A549 (cell line): ENCODE measurements around the gene GOLGA1. TPM values are rescaled to one million over a fixed set of nuclear protein-coding genes. Genes with fewer than 3 reads are reported as not detected.
A peak's percentile ranks its signal among the peaks of the same experiment; 100 is the strongest.

Experiments
- ATAC-seq, 2 experiments: fragments of 200-7000 bp in 1 of 2; fragments of >200 bp in 1 of 2; cut with Nextera tagmentation in 1 of 2; cut with Tn5 transposase in 1 of 2; 3 replicates each; pipeline versions ENCODE4 v1.8.0 to v1.9.1; 2018 to 2020; ENCODE audit warnings: mild to moderate bottlenecking in 1 of 2, moderate library complexity in 1 of 2
- CTCF ChIA-PET: fragments of 300-600 bp; sonication (Branson Sonifier 250); formaldehyde crosslinking; extraction: SDS; loops from one replicate; lab custom pipeline; 2021; ENCODE audit warnings: antibody characterized with exemption, inconsistent platforms; lab: Yijun Ruan, JAX
- POLR2A ChIA-PET: fragments of 350-600 bp; formaldehyde crosslinking; extraction: SDS; loops from one replicate; lab custom pipeline; 2021; ENCODE audit warnings: antibody characterized with exemption, inconsistent platforms; lab: Yijun Ruan, JAX
- DNase-seq, 2 experiments: peaks; one replicate each; pipeline versions ENCODE4 v3.0.0 to v3.0.0-alpha.2; 2011 to 2016; ENCODE audit warnings: low read depth in 1 of 2, low spot score in 1 of 2
- FAIRE-seq: peaks from 2 replicates; lab custom pipeline; 2011; peaks lifted over from hg19 to GRCh38; lab: Jason Lieb, UNC
- H3K27ac ChIP-seq, 2 experiments: fragments of >200 bp; sonication (Bioruptor Twin); formaldehyde crosslinking; 3 replicates each; pipeline ENCODE4 v1.5.1; 2016 to 2017
- H3K4me1 ChIP-seq: fragments of >200 bp; sonication (Bioruptor Twin); formaldehyde crosslinking; 3 replicates; pipeline ENCODE4 v1.6.1; 2016
- H3K4me2 ChIP-seq: fragments of >200 bp; sonication (Bioruptor Twin); formaldehyde crosslinking; 3 replicates; pipeline ENCODE4 v1.6.1; 2016
- H3K4me3 ChIP-seq: fragments of >200 bp; sonication (Bioruptor Twin); formaldehyde crosslinking; 3 replicates; pipeline ENCODE4 v1.5.1; 2016
- H3K9me3 ChIP-seq: fragments of >200 bp; sonication (Bioruptor Twin); formaldehyde crosslinking; 3 replicates; pipeline ENCODE4 v1.6.1; 2016
- CBX2 ChIP-seq: fragments of 200-600 bp; sonication (generic); IDR thresholded peaks from 2 replicates; pipeline ENCODE4 v1.6.1; 2016; ENCODE audit warnings: low read depth, mild to moderate bottlenecking, borderline replicate concordance
- CHD2 ChIP-seq: fragments of 150-350 bp; IDR thresholded peaks from 2 replicates; pipeline ENCODE4 v1.6.1; 2014; ENCODE audit warnings: low read length; ENCODE audit not compliant: partially characterized antibody
- EHF ChIP-seq: fragments of 250-450 bp; sonication (Bioruptor Pico); IDR thresholded peaks from 2 replicates; pipeline ENCODE4 v1.5.0; 2020; ENCODE audit warnings: mild to moderate bottlenecking
- ESRRA ChIP-seq: fragments of 150-350 bp; IDR thresholded peaks from 2 replicates; pipeline ENCODE4 v1.6.1; 2014; ENCODE audit warnings: mild to moderate bottlenecking, low read length, borderline replicate concordance
- FOSL2 ChIP-seq, 2 experiments: fragments of 450-650 bp in 1 of 2; fragments of >200 bp in 1 of 2; sonication (Bioruptor Twin) in 1 of 2; formaldehyde crosslinking; IDR thresholded peaks; 2 replicates each; pipeline versions ENCODE4 v1.5.0 to v1.6.1; 2016 to 2020; ENCODE audit warnings: mild to moderate bottlenecking in 1 of 2, moderate library complexity in 1 of 2
- HDAC2 ChIP-seq: fragments of 200-600 bp; sonication (generic); IDR thresholded peaks from 2 replicates; pipeline ENCODE4 v1.6.1; 2016
- JUN ChIP-seq, 2 experiments: fragments of >200 bp; sonication (Bioruptor Twin); formaldehyde crosslinking; IDR thresholded peaks; 2 replicates in 1 of 2; 3 replicates in 1 of 2; pipeline ENCODE4 v1.6.1; 2016 to 2017
- MYC ChIP-seq: IDR thresholded peaks from 2 replicates; pipeline ENCODE4 v1.6.1; 2012; ENCODE audit warnings: mild to moderate bottlenecking, inconsistent platforms, low read length, improper control_type of control experiment, borderline replicate concordance
- NFE2L2 ChIP-seq: fragments of 150-350 bp; conservative IDR thresholded peaks from 2 replicates; pipeline ENCODE4 v1.6.1; 2014; ENCODE audit warnings: low read length
- POLR2A ChIP-seq: IDR thresholded peaks from 2 replicates; pipeline ENCODE4 v1.6.1; 2012; ENCODE audit warnings: mild to moderate bottlenecking, low read length
- RARB ChIP-seq: fragments of 250-450 bp; sonication (Bioruptor Pico); IDR thresholded peaks from 2 replicates; pipeline ENCODE4 v1.8.0; 2021; ENCODE audit warnings: mild to moderate bottlenecking, moderate library complexity
- RCOR1 ChIP-seq: fragments of 150-350 bp; IDR thresholded peaks from 2 replicates; pipeline ENCODE4 v1.6.1; 2014; ENCODE audit warnings: antibody characterized with exemption, low read length, low read depth
- ZC3H11A ChIP-seq: fragments of 450-650 bp; IDR thresholded peaks from 2 replicates; pipeline ENCODE4 v1.6.1; 2014; ENCODE audit warnings: antibody characterized with exemption, mild to moderate bottlenecking
- ZSCAN20 ChIP-seq: fragments of 250-450 bp; sonication (Bioruptor Pico); IDR thresholded peaks from 2 replicates; pipeline ENCODE4 v1.8.0; 2022; ENCODE audit warnings: mild to moderate bottlenecking, moderate library complexity
- WGBS: methylation state at CpG from one replicate; pipeline ENCODE4 v1.1.6; 2017; ENCODE audit errors: missing lambda C conversion rate; 5-methylcytosine and 5-hydroxymethylcytosine counted together
- polyA plus RNA-seq, 4 experiments: library from polyadenylated mRNA; depleted of rRNA in 3 of 4; stranded (reverse); fragments of >200 nt; fragmentation: RNase III in 1 of 4; extraction: RNeasy Plus Mini Kit Qiagen cat#74134 plus additional on column Dnase treatment in 1 of 4; gene quantifications; 2 replicates in 3 of 4; 3 replicates in 1 of 4; pipeline ENCODE4 v1.2.3, GENCODE V29; 2011 to 2017
- TF ChIP-seq, protein P1 (sequence below): fragments of >200 bp; sonication (Bioruptor Twin); formaldehyde crosslinking; IDR thresholded peaks from 3 replicates; pipeline ENCODE4 v1.5.1; 2016
- TF ChIP-seq, protein P2 (sequence below): fragments of 150-350 bp; IDR thresholded peaks from 2 replicates; pipeline ENCODE4 v1.6.1; 2014; ENCODE audit warnings: low read depth, mild to moderate bottlenecking, low read length
- TF ChIP-seq, protein P3 (sequence below): fragments of 250-450 bp; sonication (Bioruptor Pico); IDR thresholded peaks from 2 replicates; pipeline ENCODE4 v1.5.0; 2021; ENCODE audit warnings: mild to moderate bottlenecking, moderate library complexity, borderline replicate concordance
- TF ChIP-seq, protein P4 (sequence below): fragments of >200 bp; sonication (Bioruptor Twin); formaldehyde crosslinking; IDR thresholded peaks from 2 replicates; pipeline ENCODE4 v1.6.1; 2016
- TF ChIP-seq, protein P5 (sequence below): IDR thresholded peaks from 2 replicates; pipeline ENCODE4 v1.6.1; 2012
- TF ChIP-seq, protein P6 (sequence below): fragments of >200 bp; sonication (Bioruptor Twin); formaldehyde crosslinking; IDR thresholded peaks from 3 replicates; pipeline ENCODE4 v1.6.1; 2016

The GOLGA1 gene
- polyA plus RNA-seq, 2 of the 4 experiments (the other 2 are of a cell fraction): 10.0 to 19.4 TPM

DNA sequence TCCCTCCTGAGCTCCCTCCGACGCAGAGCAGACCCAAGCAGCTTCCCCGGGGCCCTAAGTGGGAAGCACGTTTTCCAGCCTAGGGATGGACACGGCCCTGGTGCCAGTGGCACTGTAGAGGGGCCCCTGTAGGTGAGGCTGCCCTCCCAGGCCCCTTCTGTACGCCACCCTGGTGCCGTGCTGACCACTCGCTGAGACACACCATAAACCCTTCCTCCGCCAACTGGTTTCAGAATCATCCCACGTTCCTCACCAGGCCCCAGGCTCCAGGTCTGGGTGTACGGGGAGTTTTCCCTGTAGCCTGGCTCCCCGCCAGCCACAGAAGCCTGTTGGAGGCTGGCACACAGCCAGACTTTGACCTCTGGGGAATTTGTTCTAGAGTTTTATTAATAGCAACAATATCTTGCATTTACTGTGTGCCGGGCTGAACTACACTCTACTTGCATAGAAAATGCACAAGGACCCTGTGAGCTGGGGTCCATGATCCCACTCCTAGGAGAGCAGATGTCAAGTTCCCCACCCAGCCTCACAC lies 105.8 kb downstream of the GOLGA1 start:
- POLR2A ChIA-PET: interaction anchor here (0.7 kb wide), 1 partner anchor 21 kb away, joined by 3 read pairs; no protein-coding TSS in a partner anchor
- WGBS: 44% methylated on average over 13 of the region's 13 CpGs

DNA sequence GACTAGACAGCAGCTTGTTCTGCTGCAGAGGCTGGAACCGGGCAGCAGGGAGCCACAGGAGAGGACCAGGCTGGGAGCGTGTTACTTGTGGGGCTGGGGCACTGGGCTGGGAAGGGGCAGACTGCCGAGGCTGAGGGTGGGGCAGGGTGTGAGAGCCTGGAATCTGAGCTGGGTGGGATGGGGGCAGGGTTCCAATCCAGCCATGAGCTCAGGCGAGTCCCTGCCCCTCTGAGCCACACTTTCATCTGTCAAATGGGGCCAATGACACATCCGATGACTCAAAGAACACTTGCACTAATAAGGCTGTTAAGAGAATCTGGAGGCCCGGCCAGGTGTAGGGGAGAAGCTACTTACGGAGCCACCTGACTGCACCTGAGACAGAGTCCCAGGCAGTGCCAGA lies 106.3 kb downstream of the GOLGA1 start:
- no peak overlapping the region for H3K4me3 ChIP-seq
- FAIRE-seq (no peak), DNase-seq (peak in 1 of 2 experiments; percentile 42), ATAC-seq (peak; percentile 54 to 71; a peak in 5 of 6 replicates)
- peak overlapping the region; percentile 57 for H3K4me2 ChIP-seq
- H3K9me3 ChIP-seq: no peaks in the 10 kb centered on the region
- POLR2A ChIA-PET: interaction anchor here (0.7 kb wide), 1 partner anchor 22 kb away, joined by 3 read pairs; no protein-coding TSS in a partner anchor
- H3K27ac ChIP-seq: peak overlapping the region in 1 of 2 experiments; percentile 68; a peak in 3 of 6 replicates
- 42% methylated on average over 5 of the region's 7 CpGs for WGBS
- CTCF ChIA-PET: interaction anchor here (0.5 to 43.0 kb wide), 7 partner anchors 11 to 1386 kb away, joined by 3 to 2512 read pairs (median 4); partner anchors contain the start of genes NR6A1, OLFML2A and WDR38
- peaks cover 16% of the 10 kb centered on the region for H3K4me1 ChIP-seq
- TF ChIP-seq, protein P1, sequence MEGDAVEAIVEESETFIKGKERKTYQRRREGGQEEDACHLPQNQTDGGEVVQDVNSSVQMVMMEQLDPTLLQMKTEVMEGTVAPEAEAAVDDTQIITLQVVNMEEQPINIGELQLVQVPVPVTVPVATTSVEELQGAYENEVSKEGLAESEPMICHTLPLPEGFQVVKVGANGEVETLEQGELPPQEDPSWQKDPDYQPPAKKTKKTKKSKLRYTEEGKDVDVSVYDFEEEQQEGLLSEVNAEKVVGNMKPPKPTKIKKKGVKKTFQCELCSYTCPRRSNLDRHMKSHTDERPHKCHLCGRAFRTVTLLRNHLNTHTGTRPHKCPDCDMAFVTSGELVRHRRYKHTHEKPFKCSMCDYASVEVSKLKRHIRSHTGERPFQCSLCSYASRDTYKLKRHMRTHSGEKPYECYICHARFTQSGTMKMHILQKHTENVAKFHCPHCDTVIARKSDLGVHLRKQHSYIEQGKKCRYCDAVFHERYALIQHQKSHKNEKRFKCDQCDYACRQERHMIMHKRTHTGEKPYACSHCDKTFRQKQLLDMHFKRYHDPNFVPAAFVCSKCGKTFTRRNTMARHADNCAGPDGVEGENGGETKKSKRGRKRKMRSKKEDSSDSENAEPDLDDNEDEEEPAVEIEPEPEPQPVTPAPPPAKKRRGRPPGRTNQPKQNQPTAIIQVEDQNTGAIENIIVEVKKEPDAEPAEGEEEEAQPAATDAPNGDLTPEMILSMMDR: no peak
- TF ChIP-seq, protein P2, sequence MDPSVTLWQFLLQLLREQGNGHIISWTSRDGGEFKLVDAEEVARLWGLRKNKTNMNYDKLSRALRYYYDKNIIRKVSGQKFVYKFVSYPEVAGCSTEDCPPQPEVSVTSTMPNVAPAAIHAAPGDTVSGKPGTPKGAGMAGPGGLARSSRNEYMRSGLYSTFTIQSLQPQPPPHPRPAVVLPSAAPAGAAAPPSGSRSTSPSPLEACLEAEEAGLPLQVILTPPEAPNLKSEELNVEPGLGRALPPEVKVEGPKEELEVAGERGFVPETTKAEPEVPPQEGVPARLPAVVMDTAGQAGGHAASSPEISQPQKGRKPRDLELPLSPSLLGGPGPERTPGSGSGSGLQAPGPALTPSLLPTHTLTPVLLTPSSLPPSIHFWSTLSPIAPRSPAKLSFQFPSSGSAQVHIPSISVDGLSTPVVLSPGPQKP: no peak
- TF ChIP-seq, protein P3, sequence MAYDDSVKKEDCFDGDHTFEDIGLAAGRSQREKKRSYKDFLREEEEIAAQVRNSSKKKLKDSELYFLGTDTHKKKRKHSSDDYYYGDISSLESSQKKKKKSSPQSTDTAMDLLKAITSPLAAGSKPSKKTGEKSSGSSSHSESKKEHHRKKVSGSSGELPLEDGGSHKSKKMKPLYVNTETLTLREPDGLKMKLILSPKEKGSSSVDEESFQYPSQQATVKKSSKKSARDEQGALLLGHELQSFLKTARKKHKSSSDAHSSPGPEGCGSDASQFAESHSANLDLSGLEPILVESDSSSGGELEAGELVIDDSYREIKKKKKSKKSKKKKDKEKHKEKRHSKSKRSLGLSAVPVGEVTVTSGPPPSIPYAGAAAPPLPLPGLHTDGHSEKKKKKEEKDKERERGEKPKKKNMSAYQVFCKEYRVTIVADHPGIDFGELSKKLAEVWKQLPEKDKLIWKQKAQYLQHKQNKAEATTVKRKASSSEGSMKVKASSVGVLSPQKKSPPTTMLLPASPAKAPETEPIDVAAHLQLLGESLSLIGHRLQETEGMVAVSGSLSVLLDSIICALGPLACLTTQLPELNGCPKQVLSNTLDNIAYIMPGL: no peak
- TF ChIP-seq FOSL2 (IDR thresholded peaks at IDR 0.05): no peak
- peak; percentile 56 for TF ChIP-seq FOSL2 (CRISPR knock-in tag; IDR thresholded peaks at IDR 0.05)

More for the DNA sequence above, 105.8 kb downstream of the GOLGA1 start:
- peak; percentile 54 to 69; a peak in 4 of 6 replicates for ATAC-seq
- Histone ChIP-seq H3K4me1 (peaks cover 19% of the 10 kb centered on the region), H3K27ac (peak overlapping the region; percentile 28 to 68; a peak in 4 of 6 replicates), H3K4me3 (no peak overlapping the region), H3K9me3 (no peaks in the 10 kb centered on the region), H3K4me2 (peak overlapping the region; percentile 57)
- CTCF ChIA-PET: interaction anchor here (1.0 to 43.0 kb wide), 5 partner anchors 12 to 284 kb away, joined by 3 to 2512 read pairs (median 12); partner anchors contain the start of genes NR6A1, OLFML2A and WDR38
- DNase-seq: peak in 1 of 2 experiments; percentile 46
- TF ChIP-seq HDAC2: no peak
- TF ChIP-seq CBX2: no peak
- TF ChIP-seq ESRRA: no peak
- TF ChIP-seq, protein P4, sequence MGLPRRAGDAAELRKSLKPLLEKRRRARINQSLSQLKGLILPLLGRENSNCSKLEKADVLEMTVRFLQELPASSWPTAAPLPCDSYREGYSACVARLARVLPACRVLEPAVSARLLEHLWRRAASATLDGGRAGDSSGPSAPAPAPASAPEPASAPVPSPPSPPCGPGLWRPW: no peak
- TF ChIP-seq, protein P2: no peak
- TF ChIP-seq EHF (CRISPR knock-in tag): no peak
- TF ChIP-seq, protein P5, sequence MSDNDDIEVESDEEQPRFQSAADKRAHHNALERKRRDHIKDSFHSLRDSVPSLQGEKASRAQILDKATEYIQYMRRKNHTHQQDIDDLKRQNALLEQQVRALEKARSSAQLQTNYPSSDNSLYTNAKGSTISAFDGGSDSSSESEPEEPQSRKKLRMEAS: no peak
- TF ChIP-seq CHD2: no peak
- TF ChIP-seq RCOR1: no peak
- TF ChIP-seq JUN (IDR thresholded peaks at IDR 0.05): no peak
- TF ChIP-seq ZSCAN20: no peak
- no peak for TF ChIP-seq RARB (CRISPR knock-in tag)
- no peak for TF ChIP-seq ZC3H11A
- TF ChIP-seq, protein P6, sequence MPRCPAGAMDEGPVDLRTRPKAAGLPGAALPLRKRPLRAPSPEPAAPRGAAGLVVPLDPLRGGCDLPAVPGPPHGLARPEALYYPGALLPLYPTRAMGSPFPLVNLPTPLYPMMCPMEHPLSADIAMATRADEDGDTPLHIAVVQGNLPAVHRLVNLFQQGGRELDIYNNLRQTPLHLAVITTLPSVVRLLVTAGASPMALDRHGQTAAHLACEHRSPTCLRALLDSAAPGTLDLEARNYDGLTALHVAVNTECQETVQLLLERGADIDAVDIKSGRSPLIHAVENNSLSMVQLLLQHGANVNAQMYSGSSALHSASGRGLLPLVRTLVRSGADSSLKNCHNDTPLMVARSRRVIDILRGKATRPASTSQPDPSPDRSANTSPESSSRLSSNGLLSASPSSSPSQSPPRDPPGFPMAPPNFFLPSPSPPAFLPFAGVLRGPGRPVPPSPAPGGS: no peak
- no peak for TF ChIP-seq FOSL2 (IDR thresholded peaks at IDR 0.05)
- no peak for TF ChIP-seq FOSL2 (CRISPR knock-in tag; IDR thresholded peaks at IDR 0.05)
- TF ChIP-seq POLR2A: no peak
- no peak for TF ChIP-seq MYC
- no peak for TF ChIP-seq NFE2L2
- no peak for FAIRE-seq
